A673 (cell line): ENCODE data around the gene B3GALT5. TPM values are rescaled to one million over a fixed set of nuclear protein-coding genes. Genes with fewer than 3 reads are reported as not detected.

Source experiments
- BruUV-seq: library from RNA; stranded (reverse); fragments of 400-500 nt; replicated peaks from 2 replicates; lab custom pipeline; 2021; lab: Mats Ljungman, UMichigan
- CTCF ChIA-PET: fragments of 300-600 bp; sonication (Branson Sonifier 250); formaldehyde crosslinking; loops from one replicate; lab custom pipeline; 2022; ENCODE audit warnings: antibody characterized with exemption; lab: Charles Lee
- POLR2A ChIA-PET: fragments of 300-600 bp; sonication (Branson Sonifier 250); formaldehyde crosslinking; loops from one replicate; lab custom pipeline; 2022; ENCODE audit warnings: antibody characterized with exemption; ENCODE audit not compliant: low non-redundant PET; lab: Charles Lee
- DNase-seq: peaks from one replicate; pipeline ENCODE4 v3.0.0-alpha.2; 2015; ENCODE audit warnings: low spot score
- H3K27ac ChIP-seq: fragments of 200-600 bp; sonication (generic); 2 replicates; pipeline ENCODE4 v1.5.1; 2016; ENCODE audit warnings: mixed run types, low read depth, mild to moderate bottlenecking, mixed read lengths, antibody characterized with exemption, low read length; ENCODE audit not compliant: poor library complexity, severe bottlenecking
- H3K27me3 ChIP-seq: fragments of 200-600 bp; sonication (generic); replicated peaks from 2 replicates; pipeline ENCODE4 v1.6.1; 2017; ENCODE audit warnings: mixed run types, low read depth, mild to moderate bottlenecking, mixed read lengths, antibody characterized with exemption, low read length; ENCODE audit not compliant: insufficient read depth, poor library complexity
- H3K36me3 ChIP-seq: fragments of 200-600 bp; sonication (generic); 2 replicates; pipeline ENCODE4 v1.6.1; 2016; ENCODE audit warnings: mixed run types, mild to moderate bottlenecking, mixed read lengths, antibody characterized with exemption, low read length; ENCODE audit not compliant: insufficient read depth, poor library complexity, severe bottlenecking
- H3K4me1 ChIP-seq: fragments of 200-600 bp; sonication (generic); 2 replicates; pipeline ENCODE4 v1.6.1; 2017; ENCODE audit warnings: mixed run types, mild to moderate bottlenecking, mixed read lengths, antibody characterized with exemption, low read length; ENCODE audit not compliant: insufficient read depth, poor library complexity, severe bottlenecking
- H3K4me3 ChIP-seq: fragments of 200-600 bp; sonication (generic); 2 replicates; pipeline ENCODE4 v1.5.1; 2016; ENCODE audit warnings: low read depth, mixed run types, mild to moderate bottlenecking, mixed read lengths, low read length; ENCODE audit not compliant: poor library complexity, severe bottlenecking
- H3K9me3 ChIP-seq: fragments of 200-600 bp; sonication (generic); 2 replicates; pipeline ENCODE4 v1.6.1; 2016; ENCODE audit warnings: mixed run types, low read depth, mild to moderate bottlenecking, mixed read lengths, antibody characterized with exemption, low read length; ENCODE audit not compliant: poor library complexity, severe bottlenecking
- CTCF ChIP-seq: fragments of 300-800, 200-600 bp; sonication (generic); conservative IDR thresholded peaks from 2 replicates; pipeline ENCODE4 v1.5.1; 2017; ENCODE audit warnings: low read depth, mild to moderate bottlenecking, antibody characterized with exemption, low read length, moderate library complexity, mixed read lengths
- EZH2 ChIP-seq: fragments of 200-600 bp; sonication (generic); IDR thresholded peaks from 2 replicates; pipeline ENCODE4 v1.6.1; 2017; ENCODE audit warnings: borderline replicate concordance, low read depth, mild to moderate bottlenecking, mixed read lengths, antibody characterized with exemption, low read length; ENCODE audit not compliant: poor library complexity, severe bottlenecking
- intact Hi-C: fragments of 100-400 bp; cut with micrococcal nuclease; formaldehyde crosslinking; loops from one replicate; pipeline ENCODE4 v1.10.0; 2022; ENCODE audit not compliant: unreplicated experiment
- total RNA-seq: library from RNA; stranded (reverse); gene quantifications from 2 replicates; pipeline ENCODE4 v1.2.3, GENCODE V29; 2021

The B3GALT5 gene
- total RNA-seq, 1 experiment from 2014 or later = 0.32 TPM

- intact Hi-C loops = no loop called here
- Histone ChIP-seq H3K4me1 (no peaks in the 10 kb centered on the region), H3K27me3 (no peaks in the 10 kb centered on the region), H3K9me3 (no peaks in the 10 kb centered on the region), H3K27ac (no peak overlapping the region), H3K36me3 (no peaks in the 10 kb centered on the region), H3K4me3 (no peak overlapping the region)
- no peak for TF ChIP-seq EZH2
- TF ChIP-seq CTCF = no peak
- no TSS peak for BruUV-seq
- no peak for DNase-seq
- CTCF ChIA-PET = no interaction called here
- POLR2A ChIA-PET = no interaction called here
Observed at GRCh38 chr21:39634507-39634906, 21.8 kb downstream of the B3GALT5 start.

- CTCF ChIA-PET = no interaction called here
- Histone ChIP-seq H3K4me3 (no peak overlapping the region), H3K27ac (no peak overlapping the region), H3K9me3 (no peaks in the 10 kb centered on the region), H3K27me3 (no peaks in the 10 kb centered on the region), H3K36me3 (no peaks in the 10 kb centered on the region), H3K4me1 (no peaks in the 10 kb centered on the region)
- intact Hi-C loops = no loop called here
- TF ChIP-seq CTCF (no peak), EZH2 (no peak)
- no TSS peak for BruUV-seq
- POLR2A ChIA-PET = no interaction called here
- no peak for DNase-seq
Observed at GRCh38 chr21:39637197-39637970, 24.6 kb downstream of the B3GALT5 start.

- Histone ChIP-seq H3K36me3 (no peaks in the 10 kb centered on the region), H3K4me1 (no peaks in the 10 kb centered on the region), H3K4me3 (no peak overlapping the region), H3K27me3 (no peaks in the 10 kb centered on the region), H3K27ac (no peak overlapping the region), H3K9me3 (no peaks in the 10 kb centered on the region)
- BruUV-seq = no TSS peak
- TF ChIP-seq EZH2 (no peak), CTCF (no peak)
- intact Hi-C loops = no loop called here
- ChIA-PET CTCF (no interaction called here), POLR2A (no interaction called here)
- no peak for DNase-seq
Observed at GRCh38 chr21:39637971-39638240, 25.2 kb downstream of the B3GALT5 start.
